ENCODE data around the gene ETDC.
A peak's percentile ranks its signal among the peaks of the same experiment; 100 is the strongest.
"Not testable (repeated sequence)": the region's sequence is repeated elsewhere in the genome, so short reads cannot be mapped to it uniquely, and the experiment has no call there.

ETDC gene

GRCh38 chrX:135309430-135309923 lies at the start of gene ETDC:
Gene ETDC (plus strand): TSS chrX:135309480. CDS start chrX:135309480, 0 bp downstream.
- DNase-seq (ENCODE audit: low read depth) = no peak

GRCh38 chrX:135260976-135261375 lies 48.3 kb upstream of the ETDC start:
- not testable (repeated sequence) for DNase-seq (ENCODE audit: low read depth)

- not testable (repeated sequence) for DNase-seq (ENCODE audit: low read depth)
Observed at GRCh38 chrX:135263376-135263775, 45.9 kb upstream of the ETDC start.

GRCh38 chrX:135264206-135264605 lies 45.1 kb upstream of the ETDC start:
- no peak for DNase-seq (ENCODE audit: low read depth)

- no peak for DNase-seq (ENCODE audit: low read depth)
Observed at GRCh38 chrX:135273162-135273561, 36.1 kb upstream of the ETDC start.

GRCh38 chrX:135275973-135276372 lies 33.3 kb upstream of the ETDC start:
- DNase-seq (ENCODE audit: low read depth) = no peak

- DNase-seq (ENCODE audit: low read depth) = no peak
Observed at GRCh38 chrX:135287266-135287823, 21.9 kb upstream of the ETDC start.

GRCh38 chrX:135295238-135295943 lies 13.9 kb upstream of the ETDC start:
- peak; percentile 16 for DNase-seq (ENCODE audit: low read depth)

- no peak for DNase-seq (ENCODE audit: low read depth)
Observed at GRCh38 chrX:135295944-135296305, 13.4 kb upstream of the ETDC start.

GRCh38 chrX:135302269-135302873 lies 6.9 kb upstream of the ETDC start:
- no peak for DNase-seq (ENCODE audit: low read depth)

GRCh38 chrX:135304741-135305140 lies 4.5 kb upstream of the ETDC start:
- DNase-seq (ENCODE audit: low read depth) = no peak

- no peak for DNase-seq (ENCODE audit: low read depth)
Observed at GRCh38 chrX:135307171-135307570, 2.1 kb upstream of the ETDC start.

- DNase-seq (ENCODE audit: low read depth) = no peak
Observed at GRCh38 chrX:135308345-135308855, 880 bp upstream of the ETDC start.

- DNase-seq (ENCODE audit: low read depth) = no peak
Observed at GRCh38 chrX:135315864-135316263, 6.6 kb downstream of the ETDC start.

GRCh38 chrX:135324463-135324862 lies 15.2 kb downstream of the ETDC start:
- DNase-seq (ENCODE audit: low read depth) = no peak

- not testable (repeated sequence) for DNase-seq (ENCODE audit: low read depth)
Observed at GRCh38 chrX:135325036-135325818, 15.9 kb downstream of the ETDC start.

GRCh38 chrX:135327299-135327698 lies 18.0 kb downstream of the ETDC start:
- DNase-seq (ENCODE audit: low read depth) = no peak

GRCh38 chrX:135328421-135329005 lies 19.2 kb downstream of the ETDC start:
- DNase-seq (ENCODE audit: low read depth) = no peak

- no peak for DNase-seq (ENCODE audit: low read depth)
Observed at GRCh38 chrX:135330706-135331105, 21.4 kb downstream of the ETDC start.

- DNase-seq (ENCODE audit: low read depth) = no peak
Observed at GRCh38 chrX:135331525-135331924, 22.2 kb downstream of the ETDC start.

GRCh38 chrX:135340831-135341230 lies 31.6 kb downstream of the ETDC start:
- no peak for DNase-seq (ENCODE audit: low read depth)

- no peak for DNase-seq (ENCODE audit: low read depth)
Observed at GRCh38 chrX:135345107-135345589, 35.9 kb downstream of the ETDC start.
